ENCODE results near the gene FIGN. TPM values are rescaled to one million over a fixed set of nuclear protein-coding genes. Genes with fewer than 3 reads are reported as not detected.

The FIGN gene
- total and polyA plus RNA-seq, 2 of the 13 experiments (the other 11 are each of a cell fraction or from before 2014, with no cell fraction given) = 6.6 to 6.7 TPM

DNA sequence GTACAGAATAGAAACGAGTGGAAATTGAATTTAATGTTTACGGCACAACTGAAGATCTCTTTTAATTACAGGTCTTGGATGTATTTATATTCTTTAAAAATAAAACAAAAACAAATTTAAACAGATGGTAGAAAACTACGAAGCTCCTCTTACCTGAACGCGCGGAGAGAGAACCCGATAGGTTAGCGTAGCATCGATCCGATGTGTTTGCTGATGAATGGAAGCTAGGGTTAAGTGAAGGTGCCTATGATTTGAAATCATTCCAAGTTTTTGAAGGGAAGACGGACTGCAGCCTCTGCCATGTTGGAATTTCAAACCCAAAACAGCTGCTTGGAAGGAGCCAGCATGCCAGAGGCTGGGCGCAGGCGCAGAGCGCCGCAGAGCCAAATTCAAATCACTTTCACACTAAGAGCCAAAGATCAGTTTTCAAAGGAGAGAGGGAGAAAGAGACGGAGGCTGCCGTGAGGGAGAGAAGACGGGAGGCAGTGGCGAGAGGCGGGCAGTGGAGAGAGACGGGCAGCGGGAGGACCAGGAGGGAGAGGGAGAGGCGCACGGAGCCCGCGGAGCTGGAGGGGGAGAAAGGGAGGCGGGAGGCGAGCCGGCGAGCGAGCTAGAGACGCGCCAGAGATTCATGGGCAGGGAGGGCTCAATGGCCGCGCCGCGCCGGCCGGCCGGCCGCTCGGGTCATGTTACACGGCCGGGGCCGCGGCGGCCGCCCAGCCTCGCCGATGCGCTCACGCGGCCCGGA, at the start of gene FIGN (continued):
- no peak for TF ChIP-seq ZNF407 (CRISPR knock-in tag; IDR thresholded peaks at IDR 0.05; ENCODE audit: not compliant biosample characterization)
- TF ChIP-seq ZNF30 (CRISPR knock-in tag; IDR thresholded peaks at IDR 0.05) = no peak
- no peak; the same call in 1 of the 2 replicates for TF ChIP-seq RXRB (CRISPR knock-in tag; IDR thresholded peaks at IDR 0.05; ENCODE audit: borderline replicate concordance)
- TF ChIP-seq ZNF484 (CRISPR knock-in tag; IDR thresholded peaks at IDR 0.05; ENCODE audit: borderline replicate concordance, low read depth) = no peak
- no peak for TF ChIP-seq ZNF766 (CRISPR knock-in tag; IDR thresholded peaks at IDR 0.05; ENCODE audit: borderline replicate concordance)
- TF ChIP-seq ZMAT5 (CRISPR knock-in tag; IDR thresholded peaks at IDR 0.05; ENCODE audit: borderline replicate concordance, low read depth) = no peak
- TF ChIP-seq SETDB1 (CRISPR knock-in tag; IDR thresholded peaks at IDR 0.05; ENCODE audit: borderline replicate concordance) = no peak
- no peak for TF ChIP-seq MAFK (conservative IDR thresholded peaks at IDR 0.05 in 1 of 2, IDR thresholded peaks at IDR 0.05 in 1 of 2; ENCODE audit: low read length in 2 of 2)
- no peak for TF ChIP-seq ZIK1 (CRISPR knock-in tag; IDR thresholded peaks at IDR 0.05; ENCODE audit: borderline replicate concordance, low read depth)
- TF ChIP-seq THAP11 (CRISPR knock-in tag; IDR thresholded peaks at IDR 0.05) = no peak; the same call in none of the 2 replicates
- no peak for TF ChIP-seq ZNF432 (CRISPR knock-in tag; IDR thresholded peaks at IDR 0.05; ENCODE audit: borderline replicate concordance)
- no peak for TF ChIP-seq ZNF44 (CRISPR knock-in tag; IDR thresholded peaks at IDR 0.05)
- no peak for TF ChIP-seq ZNF296 (CRISPR knock-in tag; conservative IDR thresholded peaks at IDR 0.05)
- TF ChIP-seq FOXA1 (IDR thresholded peaks at IDR 0.05) = no peak
- TF ChIP-seq FOXA1 (CRISPR knock-in tag; IDR thresholded peaks at IDR 0.05) = no peak; the same call in 1 of the 2 replicates
- 0 out of 2 replicates have a peak, but pooled peaks have one; percentile 65 for TF ChIP-seq GABPB1 (CRISPR knock-in tag; IDR thresholded peaks at IDR 0.05)

All from HepG2 (cell line).